ENCODE data around the gene SYCP3.

The SYCP3 gene

GRCh38 chr12:101694986-101695385 is 44.3 kb downstream of the SYCP3 start:
- no peak for DNase-seq
- in situ Hi-C loops (cut with HindIII; ENCODE audit: low pct_ligation_motif_present, low sequenced_read_pairs), result no loop called here

GRCh38 chr12:101694297-101694848 is 44.9 kb downstream of the SYCP3 start:
- Histone ChIP-seq H3K27ac (no peak overlapping the region), H3K36me3 (replicated peaks) (no peaks in the 10 kb centered on the region), H3K27me3 (replicated peaks) (no peaks in the 10 kb centered on the region), H3K4me3 (ENCODE audit: low read depth, low read length) (no peak overlapping the region)
- no peak for TF ChIP-seq CTCF (IDR thresholded peaks at IDR 0.05; ENCODE audit: low read depth, low read length, missing control alignments)
- no peak for DNase-seq
- in situ Hi-C loops (cut with HindIII; ENCODE audit: low pct_ligation_motif_present, low sequenced_read_pairs), result no loop called here

More at GRCh38 chr12:101694986-101695385, 44.3 kb downstream of the SYCP3 start:
- no peak for TF ChIP-seq CTCF (IDR thresholded peaks at IDR 0.05; ENCODE audit: low read depth, low read length, missing control alignments)
- no peaks in the 10 kb centered on the region for H3K36me3 ChIP-seq (replicated peaks)
- H3K27me3 ChIP-seq (replicated peaks), result no peaks in the 10 kb centered on the region
- no peak overlapping the region for H3K27ac ChIP-seq
- H3K4me3 ChIP-seq (ENCODE audit: low read depth, low read length), result no peak overlapping the region

- no peaks in the 10 kb centered on the region for H3K36me3 ChIP-seq (replicated peaks)
Measured at GRCh38 chr12:101691503-101692096, 47.7 kb downstream of the SYCP3 start.

GRCh38 chr12:101690544-101691098 is 48.6 kb downstream of the SYCP3 start:
- DNase-seq, result no peak
- Histone ChIP-seq H3K27ac (no peak overlapping the region), H3K36me3 (replicated peaks) (no peaks in the 10 kb centered on the region), H3K4me3 (ENCODE audit: low read depth, low read length) (no peak overlapping the region), H3K27me3 (replicated peaks) (no peaks in the 10 kb centered on the region)
- in situ Hi-C loops (cut with HindIII; ENCODE audit: low pct_ligation_motif_present, low sequenced_read_pairs), result no loop called here
- TF ChIP-seq CTCF (IDR thresholded peaks at IDR 0.05; ENCODE audit: low read depth, low read length, missing control alignments), result no peak

More at GRCh38 chr12:101691503-101692096, 47.7 kb downstream of the SYCP3 start:
- DNase-seq, result no peak
- Histone ChIP-seq H3K27me3 (replicated peaks) (no peaks in the 10 kb centered on the region), H3K27ac (no peak overlapping the region), H3K4me3 (ENCODE audit: low read depth, low read length) (no peak overlapping the region)
- no peak for TF ChIP-seq CTCF (IDR thresholded peaks at IDR 0.05; ENCODE audit: low read depth, low read length, missing control alignments)
- in situ Hi-C loops (cut with HindIII; ENCODE audit: low pct_ligation_motif_present, low sequenced_read_pairs), result no loop called here

GRCh38 chr12:101686176-101686575 is 53.1 kb downstream of the SYCP3 start:
- no peaks in the 10 kb centered on the region for H3K36me3 ChIP-seq (replicated peaks)
- in situ Hi-C loops (cut with HindIII; ENCODE audit: low pct_ligation_motif_present, low sequenced_read_pairs), result no loop called here
- no peak overlapping the region for H3K27ac ChIP-seq
- no peak overlapping the region for H3K4me3 ChIP-seq (ENCODE audit: low read depth, low read length)
- TF ChIP-seq CTCF (IDR thresholded peaks at IDR 0.05; ENCODE audit: low read depth, low read length, missing control alignments), result no peak
- no peaks in the 10 kb centered on the region for H3K27me3 ChIP-seq (replicated peaks)
- DNase-seq, result no peak
